Naive thymus-derived CD8-positive, alpha-beta T cell (primary cell): Measurements from ENCODE around the gene TBC1D25. TPM values are rescaled to one million over a fixed set of nuclear protein-coding genes. Genes with fewer than 3 reads are reported as not detected.

Source experiments
- ATAC-seq, 2 donors: fragments of 150-1000 bp; cut with Tn5 transposase in 1 of 2; sonication (Bioruptor Pico), chemical (Tn5 transposase) in 1 of 2; 1 replicate in 1 of 2; 2 replicates in 1 of 2; pipeline ENCODE4 v1.10.0; 2021; ENCODE audit warnings: mild to moderate bottlenecking in 2 of 2, moderate library complexity in 2 of 2
- POLR2A ChIA-PET: fragments of 350-600 bp; sonication (Branson Sonifier 250); formaldehyde crosslinking; loops from one replicate; lab custom pipeline; 2021; ENCODE audit warnings: antibody characterized with exemption; lab: Charles Lee
- DNase-seq, 10 donors: peaks; one replicate each; pipeline versions ENCODE4 v3.0.0 to v3.0.0-alpha.2; 2020 to 2022
- H3K27ac Mint-ChIP-seq, 10 donors: one replicate each; pipeline ENCODE4 v1.8.0; 2020 to 2022; ENCODE audit warnings: mild to moderate bottlenecking in 10 of 10, mixed read lengths in 10 of 10, moderate library complexity in 4 of 10, inconsistent platforms in 1 of 10
- H3K27me3 Mint-ChIP-seq, 5 donors: one replicate each; pipeline ENCODE4 v1.8.0; 2021 to 2022; ENCODE audit warnings: mixed read lengths in 5 of 5
- H3K36me3 Mint-ChIP-seq, 3 donors: one replicate each; pipeline ENCODE4 v1.8.0; 2020 to 2022; ENCODE audit warnings: mixed read lengths in 3 of 3, mild to moderate bottlenecking in 2 of 3, inconsistent platforms in 1 of 3
- H3K4me1 Mint-ChIP-seq, 4 donors: one replicate each; pipeline ENCODE4 v1.8.0; 2021 to 2022; ENCODE audit warnings: mixed read lengths in 4 of 4
- H3K4me3 Mint-ChIP-seq, 10 donors: one replicate each; pipeline ENCODE4 v1.8.0; 2020 to 2022; ENCODE audit warnings: mild to moderate bottlenecking in 10 of 10, mixed read lengths in 10 of 10, moderate library complexity in 6 of 10, inconsistent platforms in 1 of 10
- H3K9me3 Mint-ChIP-seq, 9 donors: one replicate each; pipeline ENCODE4 v1.8.0; 2020 to 2022; ENCODE audit warnings: mixed read lengths in 9 of 9, mild to moderate bottlenecking in 3 of 9, inconsistent platforms in 1 of 9, moderate library complexity in 1 of 9
- polyA plus RNA-seq, 3 donors: library from polyadenylated mRNA; unstranded; fragments of 300-500 nt; fragmentation: Illumina TruSeq; gene quantifications; one replicate each; pipeline ENCODE4 v1.2.3, GENCODE V29; 2021
- total RNA-seq, 8 experiments: library from RNA in 2 of 8; stranded (reverse) in 2 of 8; gene quantifications; one replicate each; pipeline ENCODE4 v1.2.3 and lab custom pipeline; 2021 to 2026

The TBC1D25 gene
- total and polyA plus RNA-seq, 5 experiments from 2014 or later = 14.3 to 25.9 (median 19.3) TPM

DNA sequence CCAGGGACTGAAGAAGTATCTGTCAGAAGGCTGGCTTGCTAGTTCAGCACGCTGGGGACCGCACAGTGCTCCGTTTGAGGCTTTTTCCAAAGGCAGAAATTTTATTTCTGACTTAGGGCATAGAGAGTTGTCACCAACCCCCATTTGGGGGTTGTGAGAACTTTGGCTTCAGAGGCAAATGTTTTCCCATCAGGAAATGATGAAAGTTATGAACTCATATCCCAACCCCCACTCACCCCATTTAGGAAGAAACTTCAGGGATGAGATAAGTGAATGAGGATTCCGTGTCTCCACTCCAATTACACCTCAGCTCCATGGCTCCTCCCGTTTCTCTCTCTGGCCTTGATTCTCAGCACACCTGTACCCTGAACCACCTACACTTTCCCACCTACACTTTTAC lies 53.5 kb downstream of the TBC1D25 start:
- POLR2A ChIA-PET = no interaction called here
- H3K4me1 Mint-ChIP-seq = peaks cover 3 to 8% (median 5%) of the 10 kb centered on the region in 4 donors
- DNase-seq = no peak
- peaks cover 0 to 2% (median 0%) of the 10 kb centered on the region in 3 donors for H3K36me3 Mint-ChIP-seq
- H3K27ac Mint-ChIP-seq = peak overlapping the region in 1 of 10 donors; percentile 5
- H3K9me3 Mint-ChIP-seq = no peaks in the 10 kb centered on the region
- peaks cover 0 to 1% (median 0%) of the 10 kb centered on the region in 5 donors for H3K27me3 Mint-ChIP-seq
- H3K4me3 Mint-ChIP-seq = peak overlapping the region in 1 of 10 donors; percentile 4
- ATAC-seq = no peak

DNA sequence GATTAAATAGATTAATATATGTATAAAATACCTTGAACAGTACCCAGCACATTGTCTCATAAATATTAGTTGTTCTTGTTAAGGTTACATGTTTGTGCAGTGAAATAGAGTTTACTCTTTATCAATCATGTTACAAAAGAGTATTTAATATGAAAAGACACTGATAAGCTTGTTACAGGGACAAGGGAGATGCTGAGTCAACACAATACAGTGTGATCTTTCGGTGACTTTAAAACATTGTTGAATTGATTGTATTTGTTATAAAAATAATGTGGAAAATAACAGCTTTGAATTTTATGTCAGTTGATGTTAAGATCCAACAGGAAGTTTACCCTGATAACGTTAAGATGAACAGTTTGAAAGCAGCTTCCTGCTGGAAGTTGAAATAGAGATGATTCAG lies 56.4 kb downstream of the TBC1D25 start:
- peaks cover 0 to 2% (median 0%) of the 10 kb centered on the region in 5 donors for H3K27me3 Mint-ChIP-seq
- POLR2A ChIA-PET = interaction anchor here (1.1 to 1.9 kb wide), 2 partner anchors 17 to 21 kb away, joined by 3 to 8 read pairs; partner anchors contain the start of gene RBM3
- H3K36me3 Mint-ChIP-seq = peaks cover 0 to 5% (median 0%) of the 10 kb centered on the region in 3 donors
- H3K4me1 Mint-ChIP-seq = peaks cover 7 to 18% (median 10%) of the 10 kb centered on the region in 4 donors
- H3K27ac Mint-ChIP-seq = no peak overlapping the region
- H3K9me3 Mint-ChIP-seq = no peaks in the 10 kb centered on the region
- no peak for ATAC-seq
- no peak overlapping the region for H3K4me3 Mint-ChIP-seq
- DNase-seq = no peak

DNA sequence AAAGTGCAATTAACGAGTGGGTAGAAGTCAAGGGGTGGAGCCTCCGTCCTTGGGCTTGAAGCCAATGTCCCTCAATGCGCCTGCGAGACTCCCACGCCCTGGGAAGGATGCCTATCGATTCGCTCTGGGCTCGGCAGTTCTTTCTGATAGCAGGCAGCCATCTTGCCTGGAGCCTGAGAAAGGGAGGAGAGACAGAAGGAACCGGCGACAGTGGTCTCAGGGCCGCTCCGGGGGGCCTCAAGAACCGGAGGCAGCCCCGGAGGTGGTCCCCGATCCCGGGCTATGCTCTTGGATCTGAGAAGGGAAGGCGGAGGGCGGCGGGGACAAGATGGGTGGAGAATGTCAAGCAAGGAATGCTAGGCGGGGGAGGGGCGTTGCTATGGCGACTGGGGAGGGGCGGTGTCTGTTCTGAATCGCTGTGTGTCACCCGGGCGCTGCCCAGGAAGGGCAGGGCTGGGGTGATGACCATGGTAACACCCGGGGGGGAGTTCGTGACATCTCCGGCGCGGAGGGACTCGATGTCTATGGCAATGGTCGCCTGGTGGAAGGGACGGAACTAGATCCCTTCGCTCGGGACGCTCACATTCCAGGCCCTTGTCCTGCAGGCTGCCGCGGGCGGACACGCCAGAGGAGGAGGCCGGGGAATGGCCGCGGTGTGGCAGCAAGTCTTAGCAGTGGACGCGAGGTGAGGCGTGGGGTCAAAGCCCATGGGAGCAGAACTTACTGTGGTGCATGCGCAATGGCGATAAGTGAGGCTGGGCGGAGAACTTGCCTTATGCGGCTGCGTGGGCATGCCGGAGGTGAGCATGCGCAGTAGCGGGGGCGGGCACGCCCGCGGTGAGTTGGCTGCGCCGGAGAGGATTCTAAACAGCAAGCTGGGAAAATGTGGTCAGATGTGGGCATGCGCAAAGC lies 58.1 kb downstream of the TBC1D25 start, which contains the start of gene WDR13:
Gene WDR13 (plus strand): TSS at position 140 of the 912 bp plus-strand sequence. CDS start 505 bp downstream, at position 645.
- Mint-ChIP-seq H3K27me3 (peaks cover 0 to 2% (median 0%) of the 10 kb centered on the region in 5 donors), H3K9me3 (no peaks in the 10 kb centered on the region), H3K27ac (peak within 1 kb of the TSS; percentile 98 to 100 (median 99)), H3K4me3 (peak within 1 kb of the TSS; percentile 94 to 98 (median 96)), H3K4me1 (peaks cover 7 to 18% (median 9%) of the 10 kb centered on the region in 4 donors), H3K36me3 (peaks cover 0 to 8% (median 0%) of the 10 kb centered on the region in 3 donors)
- POLR2A ChIA-PET = interaction anchor here (0.7 to 1.9 kb wide), 7 partner anchors 19 to 294 kb away, joined by 3 to 11 read pairs (median 4); partner anchors contain the start of genes FTSJ1 and RBM3
- ATAC-seq (peak; percentile 83), DNase-seq (peak; percentile 84 to 96 (median 89))

DNA sequence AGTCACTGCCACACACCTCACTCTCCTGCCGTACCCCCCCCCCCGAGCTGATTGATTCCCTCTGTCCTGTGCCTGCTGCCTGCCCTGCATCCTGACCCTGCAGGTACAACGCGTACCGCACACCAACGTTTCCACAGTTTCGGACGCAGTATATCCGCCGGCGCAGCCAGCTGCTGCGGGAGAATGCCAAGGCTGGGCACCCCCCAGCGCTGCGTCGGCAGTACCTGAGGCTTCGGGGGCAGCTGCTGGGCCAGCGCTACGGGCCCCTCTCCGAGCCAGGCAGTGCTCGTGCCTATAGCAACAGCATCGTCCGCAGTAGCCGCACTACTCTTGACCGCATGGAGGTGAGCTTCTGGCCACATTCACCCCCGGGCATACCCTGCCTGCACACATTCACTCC lies 59.1 kb downstream of the TBC1D25 start:
- no peak for ATAC-seq
- POLR2A ChIA-PET = interaction anchor here (0.7 to 1.7 kb wide), 5 partner anchors 24 to 293 kb away, joined by 3 to 11 read pairs (median 4); partner anchors contain the start of genes FTSJ1 and RBM3
- H3K4me1 Mint-ChIP-seq = peaks cover 7 to 18% (median 9%) of the 10 kb centered on the region in 4 donors
- H3K36me3 Mint-ChIP-seq = peaks cover 0 to 13% (median 0%) of the 10 kb centered on the region in 3 donors
- no peak for DNase-seq
- peak overlapping the region in 9 of 10 donors; percentile 94 to 98 (median 96) for H3K4me3 Mint-ChIP-seq
- H3K27ac Mint-ChIP-seq = peak overlapping the region in 7 of 10 donors; percentile 99 to 100 (median 99)
- H3K9me3 Mint-ChIP-seq = no peaks in the 10 kb centered on the region
- H3K27me3 Mint-ChIP-seq = peaks cover 0 to 2% (median 0%) of the 10 kb centered on the region in 5 donors

DNA sequence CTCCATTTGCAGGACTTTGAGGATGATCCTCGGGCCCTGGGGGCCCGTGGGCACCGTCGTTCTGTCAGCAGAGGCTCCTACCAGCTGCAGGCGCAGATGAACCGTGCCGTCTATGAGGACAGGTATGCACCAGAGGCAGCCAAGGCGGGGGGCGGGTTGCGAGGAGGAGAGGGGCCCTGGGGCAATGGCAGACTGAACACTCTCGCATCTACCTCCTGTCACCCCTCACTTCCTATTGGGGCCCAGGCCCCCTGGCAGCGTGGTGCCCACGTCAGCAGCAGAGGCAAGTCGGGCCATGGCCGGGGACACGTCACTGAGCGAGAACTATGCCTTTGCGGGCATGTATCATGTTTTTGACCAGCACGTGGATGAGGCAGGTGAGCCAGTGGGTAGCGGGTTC lies 59.8 kb downstream of the TBC1D25 start:
- POLR2A ChIA-PET = interaction anchor here (1.7 kb wide), 1 partner anchor 25 kb away, joined by 11 read pairs; the partner anchor contains the start of gene RBM3
- peak overlapping the region in 2 of 10 donors; percentile 25 to 40 for H3K27ac Mint-ChIP-seq
- peaks cover 0 to 2% (median 0%) of the 10 kb centered on the region in 5 donors for H3K27me3 Mint-ChIP-seq
- H3K4me1 Mint-ChIP-seq = peaks cover 7 to 18% (median 9%) of the 10 kb centered on the region in 4 donors
- no peak for ATAC-seq
- DNase-seq = no peak
- no peaks in the 10 kb centered on the region for H3K9me3 Mint-ChIP-seq
- H3K36me3 Mint-ChIP-seq = peaks cover 0 to 16% (median 0%) of the 10 kb centered on the region in 3 donors
- H3K4me3 Mint-ChIP-seq = peak overlapping the region in 1 of 10 donors; percentile 22

DNA sequence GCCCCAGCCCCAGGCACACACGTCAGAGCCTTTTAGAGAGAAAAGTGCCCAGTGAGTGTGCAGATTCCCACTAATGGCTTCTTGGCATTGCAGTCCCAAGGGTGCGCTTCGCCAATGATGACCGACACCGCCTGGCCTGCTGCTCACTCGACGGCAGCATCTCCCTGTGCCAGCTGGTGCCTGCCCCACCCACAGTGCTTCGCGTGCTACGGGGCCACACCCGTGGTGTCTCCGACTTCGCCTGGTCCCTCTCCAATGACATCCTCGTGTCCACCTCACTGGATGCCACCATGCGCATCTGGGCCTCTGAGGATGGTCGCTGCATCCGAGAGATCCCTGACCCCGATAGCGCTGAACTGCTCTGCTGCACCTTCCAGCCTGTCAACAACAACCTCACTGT lies 60.7 kb downstream of the TBC1D25 start:
- Mint-ChIP-seq H3K27ac (no peak overlapping the region), H3K27me3 (peaks cover 0 to 2% (median 0%) of the 10 kb centered on the region in 5 donors), H3K36me3 (peaks cover 0 to 19% (median 0%) of the 10 kb centered on the region in 3 donors), H3K9me3 (no peaks in the 10 kb centered on the region), H3K4me1 (peaks cover 7 to 18% (median 9%) of the 10 kb centered on the region in 4 donors), H3K4me3 (no peak overlapping the region)
- POLR2A ChIA-PET = no interaction called here
- DNase-seq (no peak), ATAC-seq (no peak)

DNA sequence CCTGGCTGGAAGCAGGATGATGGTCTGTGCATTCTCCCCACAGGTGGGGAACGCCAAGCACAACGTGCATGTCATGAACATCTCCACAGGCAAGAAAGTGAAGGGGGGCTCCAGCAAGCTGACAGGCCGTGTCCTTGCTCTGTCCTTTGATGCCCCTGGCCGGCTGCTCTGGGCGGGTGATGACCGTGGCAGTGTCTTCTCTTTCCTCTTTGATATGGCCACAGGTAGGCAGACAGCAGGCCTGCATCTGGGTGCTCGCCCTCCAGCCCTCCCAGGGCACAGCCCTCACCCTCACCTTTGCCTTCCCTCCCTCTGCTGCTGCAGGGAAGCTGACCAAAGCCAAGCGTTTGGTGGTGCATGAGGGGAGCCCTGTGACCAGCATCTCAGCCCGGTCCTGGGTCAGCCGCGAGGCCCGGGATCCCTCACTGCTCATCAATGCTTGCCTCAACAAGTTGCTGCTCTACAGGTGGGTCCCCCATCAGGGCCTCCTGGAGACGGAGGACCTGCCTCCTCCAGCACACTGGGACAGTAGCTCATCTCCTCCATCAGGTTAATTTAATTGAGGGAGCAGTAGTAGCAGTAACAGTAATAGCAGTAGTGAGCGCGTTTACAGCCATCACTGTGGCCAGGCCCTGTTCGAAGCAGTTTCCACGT lies 62.4 kb downstream of the TBC1D25 start:
- peaks cover 0 to 2% (median 0%) of the 10 kb centered on the region in 5 donors for H3K27me3 Mint-ChIP-seq
- H3K27ac Mint-ChIP-seq = no peak overlapping the region
- peaks cover 7 to 18% (median 10%) of the 10 kb centered on the region in 4 donors for H3K4me1 Mint-ChIP-seq
- POLR2A ChIA-PET = no interaction called here
- H3K36me3 Mint-ChIP-seq = peaks cover 0 to 20% (median 0%) of the 10 kb centered on the region in 3 donors
- H3K9me3 Mint-ChIP-seq = no peaks in the 10 kb centered on the region
- no peak for DNase-seq
- ATAC-seq = no peak
- no peak overlapping the region for H3K4me3 Mint-ChIP-seq

DNA sequence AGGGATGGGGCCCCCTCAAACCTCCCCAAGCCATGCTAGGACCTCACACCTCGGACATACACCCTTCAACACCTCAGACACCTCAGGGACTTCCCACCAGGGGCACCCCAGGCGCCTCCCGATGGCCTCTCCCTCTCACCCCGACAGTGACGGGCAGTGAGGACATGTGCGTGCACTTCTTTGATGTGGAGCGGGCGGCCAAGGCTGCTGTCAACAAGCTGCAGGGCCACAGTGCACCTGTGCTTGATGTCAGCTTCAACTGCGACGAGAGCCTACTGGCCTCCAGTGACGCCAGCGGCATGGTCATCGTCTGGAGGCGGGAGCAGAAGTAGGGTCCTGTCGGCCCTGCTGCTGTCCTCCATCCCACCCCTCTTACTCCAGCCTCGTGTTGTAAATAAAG lies 65.2 kb downstream of the TBC1D25 start:
- Mint-ChIP-seq H3K27ac (no peak overlapping the region), H3K9me3 (no peaks in the 10 kb centered on the region), H3K4me3 (no peak overlapping the region), H3K27me3 (no peaks in the 10 kb centered on the region), H3K4me1 (peaks cover 0 to 3% (median 0%) of the 10 kb centered on the region in 4 donors), H3K36me3 (peaks cover 0 to 18% (median 0%) of the 10 kb centered on the region in 3 donors)
- POLR2A ChIA-PET = no interaction called here
- ATAC-seq (no peak), DNase-seq (no peak)

DNA sequence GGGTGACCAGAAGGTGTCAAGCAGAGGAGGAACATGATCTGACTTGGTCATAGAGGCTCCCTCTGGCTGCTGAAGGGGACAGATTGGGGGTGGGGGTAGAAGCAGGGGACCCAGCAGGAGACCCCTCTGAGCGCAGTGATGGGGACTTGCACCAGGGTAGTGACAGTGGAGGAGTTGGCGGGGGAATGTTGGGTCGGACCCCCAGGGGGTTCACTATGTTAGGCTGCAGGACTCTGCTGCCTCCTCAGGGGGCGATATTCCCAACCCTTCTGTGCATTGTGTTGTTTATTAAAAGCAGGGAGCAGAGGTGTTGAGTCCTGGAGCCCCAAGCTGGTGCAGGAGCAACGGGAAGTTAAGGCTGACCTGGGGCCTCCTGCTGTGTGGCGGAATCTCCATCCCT lies 66.6 kb downstream of the TBC1D25 start:
- peaks cover 0 to 3% (median 0%) of the 10 kb centered on the region in 4 donors for H3K4me1 Mint-ChIP-seq
- H3K4me3 Mint-ChIP-seq = peak overlapping the region in 1 of 10 donors; percentile 6
- peaks cover 0 to 15% (median 0%) of the 10 kb centered on the region in 3 donors for H3K36me3 Mint-ChIP-seq
- H3K27me3 Mint-ChIP-seq = no peaks in the 10 kb centered on the region
- POLR2A ChIA-PET = no interaction called here
- H3K27ac Mint-ChIP-seq = peak overlapping the region in 1 of 10 donors; percentile 28
- ATAC-seq (peak in 1 of 2 donors; percentile 20), DNase-seq (no peak)
- H3K9me3 Mint-ChIP-seq = no peaks in the 10 kb centered on the region

DNA sequence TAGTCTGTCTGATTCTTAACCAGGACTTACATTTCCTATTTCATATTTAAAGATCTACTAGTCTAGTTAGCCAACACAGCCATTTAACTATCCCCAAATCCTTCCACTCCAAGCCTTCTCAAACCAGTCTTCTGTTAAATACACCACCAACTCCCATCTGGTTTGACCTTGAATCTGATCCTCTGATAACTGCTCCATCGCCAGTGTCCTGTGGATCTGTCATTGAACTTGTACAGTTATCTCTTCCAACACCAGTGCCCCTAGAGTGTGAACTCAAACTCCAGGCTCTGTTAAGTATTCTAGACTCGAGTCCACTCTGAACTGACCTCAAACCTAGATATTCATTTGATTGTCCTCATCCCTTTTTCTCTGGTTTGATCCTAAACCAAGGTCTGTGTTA lies 72.2 kb downstream of the TBC1D25 start:
- Mint-ChIP-seq H3K27me3 (no peaks in the 10 kb centered on the region), H3K4me1 (peaks cover 0 to 3% (median 0%) of the 10 kb centered on the region in 4 donors), H3K27ac (peak overlapping the region in 1 of 10 donors; percentile 2), H3K4me3 (no peak overlapping the region), H3K9me3 (no peaks in the 10 kb centered on the region), H3K36me3 (no peaks in the 10 kb centered on the region)
- POLR2A ChIA-PET = no interaction called here
- ATAC-seq = no peak
- DNase-seq = no peak
